Head of caudate nucleus (tissue), 42 donors: ENCODE results near the gene CHCHD1.
A peak's percentile ranks its signal among the peaks of the same experiment; 100 is the strongest.

ENCODE experiments used
- DNase-seq, 42 donors: peaks; one replicate each; pipeline versions ENCODE4 v3.0.0 to v3.0.0-alpha.2; 2020 to 2021; ENCODE audit warnings: mixed read lengths in 7 of 42
- intact Hi-C: fragments of 100-400 bp; cut with DNase I; formaldehyde crosslinking; loops from one replicate; pipeline ENCODE4 v1.15.0; 2022

Gene CHCHD1

DNA sequence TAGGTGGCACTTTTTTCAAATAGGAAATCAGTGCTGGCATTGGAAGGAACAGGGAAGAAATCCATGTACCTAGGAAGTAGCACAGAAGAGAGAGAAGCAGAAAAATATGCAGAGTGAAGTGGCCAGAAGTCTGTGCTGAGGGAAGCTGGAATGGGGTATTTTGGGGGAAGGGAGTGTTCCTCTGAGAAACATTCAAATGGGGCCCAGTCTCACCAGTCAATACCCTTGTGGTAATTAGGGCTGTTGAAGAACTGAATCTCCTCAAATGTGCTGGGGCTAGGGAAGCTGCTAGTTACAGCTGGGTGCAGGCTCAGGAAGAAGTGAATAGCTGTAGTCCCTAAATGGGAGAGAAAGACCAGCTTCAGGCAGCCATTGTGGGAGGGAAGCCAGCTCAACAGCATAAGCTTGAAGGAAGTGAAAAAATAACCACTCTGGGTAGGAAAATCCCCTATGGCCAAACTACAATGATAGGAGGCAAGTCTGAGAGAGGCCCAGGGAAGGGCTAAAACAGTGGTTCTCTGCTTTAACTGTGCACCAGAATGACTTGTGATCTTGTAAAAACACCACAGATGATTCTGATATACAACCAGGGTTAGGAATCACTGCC is 21.9 kb downstream of the CHCHD1 start:
- intact Hi-C loops, result no loop called here
- peak in 1 of 42 donors; percentile 1 for DNase-seq

DNA sequence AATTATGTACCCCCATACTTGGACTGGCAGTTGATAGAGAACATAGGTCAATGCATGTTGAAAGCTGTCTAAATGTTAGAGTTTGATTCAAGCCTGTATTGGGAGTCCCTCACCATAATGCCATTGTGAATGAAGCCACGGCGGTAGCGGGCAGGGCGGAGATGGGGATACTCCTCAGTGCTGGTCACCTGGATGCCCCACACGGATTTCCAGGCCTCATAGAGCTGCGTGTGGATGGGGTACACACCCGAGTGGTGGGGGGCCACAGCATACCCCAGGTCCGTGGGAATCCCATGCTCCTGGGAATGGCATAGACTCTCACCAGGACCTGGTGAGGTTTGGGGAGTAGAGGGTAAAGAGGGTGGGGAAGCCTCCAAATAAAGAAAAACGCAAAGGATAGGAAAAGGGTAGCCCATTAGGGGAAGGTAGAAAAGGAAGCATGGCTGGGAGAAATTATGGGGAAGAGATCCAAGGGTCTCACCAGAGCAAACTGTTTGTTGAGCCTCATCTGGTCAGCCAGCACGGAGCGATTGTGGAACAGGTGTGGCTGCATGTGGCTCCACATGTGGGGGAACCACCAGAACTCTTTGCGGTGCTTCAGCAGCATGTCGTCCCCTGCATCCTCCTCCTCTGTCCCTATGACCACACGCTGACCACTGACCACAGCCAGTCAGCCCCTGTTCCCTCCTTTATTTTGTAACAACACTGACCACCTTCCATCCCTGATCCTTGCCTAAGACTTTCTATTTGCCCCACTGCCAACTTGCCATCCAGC is 24.5 kb downstream of the CHCHD1 start:
- DNase-seq, result no peak
- intact Hi-C loops, result no loop called here

GRCh38 chr10:73807471-73807870 is 25.6 kb downstream of the CHCHD1 start:
- intact Hi-C loops, result no loop called here
- no peak for DNase-seq

GRCh38 chr10:73808021-73808815 is 26.4 kb downstream of the CHCHD1 start:
- intact Hi-C loops, result no loop called here
- no peak for DNase-seq

DNA sequence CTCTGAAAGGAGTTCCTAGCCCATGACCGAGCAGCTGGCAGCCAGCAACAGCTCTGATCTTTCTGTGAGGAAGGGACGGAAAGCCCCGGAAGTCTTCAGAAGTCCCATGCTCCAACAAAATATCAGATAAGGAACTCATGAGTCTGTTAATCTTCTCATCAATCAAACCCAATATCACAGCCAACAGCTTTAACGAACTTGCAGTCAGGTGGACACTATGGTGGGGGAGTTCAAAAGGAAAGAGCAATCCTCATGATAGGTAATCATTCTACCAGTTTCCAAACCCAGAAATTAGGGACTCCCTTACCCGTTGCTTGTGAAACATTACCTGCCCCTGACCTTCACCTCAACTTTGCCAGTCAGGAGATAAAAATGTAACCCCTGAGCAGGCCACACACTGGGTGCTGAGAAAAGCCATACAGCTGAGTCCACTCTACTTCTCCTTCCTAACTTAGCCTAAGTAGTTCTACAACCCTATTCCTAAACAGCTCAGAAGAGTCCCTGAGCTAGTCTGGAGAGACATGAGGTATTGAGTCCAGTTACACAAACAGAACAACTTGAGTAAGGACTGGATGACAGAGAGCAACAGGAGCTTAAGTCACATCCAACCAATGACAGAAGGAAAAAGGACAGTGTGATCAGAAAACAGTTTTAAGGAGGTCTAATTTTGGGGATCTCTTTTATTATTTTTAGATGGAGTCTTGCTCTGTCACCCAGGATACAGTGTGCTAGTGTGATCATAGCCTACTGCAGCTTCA is 27.4 kb downstream of the CHCHD1 start:
- DNase-seq, result no peak
- intact Hi-C loops, result no loop called here

- DNase-seq, result no peak
- intact Hi-C loops, result no loop called here
These were observed 28.5 kb downstream of the CHCHD1 start for GRCh38 chr10:73810358-73810734.

DNA sequence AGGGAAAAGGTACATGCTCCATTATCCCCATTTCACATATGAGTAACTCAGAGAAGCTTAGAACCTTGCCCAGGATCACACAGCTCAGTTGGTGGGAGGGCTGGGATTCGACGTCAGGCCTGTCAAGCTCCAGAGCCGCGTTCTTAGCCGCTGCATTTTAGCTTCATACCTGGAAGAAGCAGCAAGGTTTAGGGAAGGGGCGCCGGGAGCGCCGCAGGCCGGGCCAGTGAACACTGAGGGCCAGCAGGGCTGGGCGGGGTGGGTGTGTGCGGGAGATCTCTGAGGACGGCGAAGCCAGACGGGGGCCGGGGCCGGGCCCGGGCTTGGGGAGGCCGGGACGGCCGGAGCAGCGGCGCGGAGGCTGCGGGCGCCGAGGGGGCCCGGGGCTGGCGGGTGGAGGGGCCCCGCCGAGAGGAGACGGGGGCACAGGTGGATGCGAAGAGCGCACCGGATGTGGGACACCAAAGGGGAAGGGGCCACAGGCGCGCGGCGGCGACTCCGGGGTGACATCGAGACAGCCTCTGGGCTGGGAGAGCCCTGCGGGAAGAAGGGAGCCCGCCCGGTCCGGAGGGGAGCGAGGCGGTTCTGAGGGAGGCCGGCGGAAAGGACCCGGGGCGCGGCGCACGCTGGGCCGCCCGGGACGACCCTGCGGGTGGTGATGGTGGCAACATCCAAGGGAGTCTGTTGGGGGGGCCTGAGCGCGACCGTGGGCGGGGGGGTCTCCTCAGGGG is 29.1 kb downstream of the CHCHD1 start:
- peak in 21 of 42 donors; percentile 5 to 54 (median 23) for DNase-seq
- intact Hi-C loops, result loop anchor here (1.0 kb wide), 1 partner anchor 26 kb away; the partner anchor contains the start of gene ZSWIM8

GRCh38 chr10:73812657-73813056 is 30.8 kb downstream of the CHCHD1 start:
- intact Hi-C loops, result no loop called here
- no peak for DNase-seq

DNA sequence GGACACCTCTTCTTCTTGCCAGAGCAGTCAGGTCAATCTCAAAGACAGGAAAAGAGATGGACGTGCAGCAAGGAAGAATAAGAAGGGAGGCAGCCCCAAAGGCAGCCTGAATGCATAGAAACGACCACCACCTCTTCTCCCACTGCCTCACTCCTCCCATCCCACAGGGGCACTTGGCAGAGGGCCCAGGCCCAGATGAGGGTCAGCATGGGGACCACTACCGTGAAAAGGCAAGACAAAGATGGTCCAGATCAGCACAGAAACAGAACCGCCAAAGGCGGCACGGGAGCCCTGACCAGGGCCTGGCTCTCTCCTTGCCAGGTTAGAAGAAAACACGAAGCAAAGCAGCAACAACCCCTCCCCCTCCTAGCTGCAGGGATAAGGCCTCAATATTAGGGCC is 31.5 kb downstream of the CHCHD1 start:
- intact Hi-C loops, result no loop called here
- DNase-seq, result no peak

DNA sequence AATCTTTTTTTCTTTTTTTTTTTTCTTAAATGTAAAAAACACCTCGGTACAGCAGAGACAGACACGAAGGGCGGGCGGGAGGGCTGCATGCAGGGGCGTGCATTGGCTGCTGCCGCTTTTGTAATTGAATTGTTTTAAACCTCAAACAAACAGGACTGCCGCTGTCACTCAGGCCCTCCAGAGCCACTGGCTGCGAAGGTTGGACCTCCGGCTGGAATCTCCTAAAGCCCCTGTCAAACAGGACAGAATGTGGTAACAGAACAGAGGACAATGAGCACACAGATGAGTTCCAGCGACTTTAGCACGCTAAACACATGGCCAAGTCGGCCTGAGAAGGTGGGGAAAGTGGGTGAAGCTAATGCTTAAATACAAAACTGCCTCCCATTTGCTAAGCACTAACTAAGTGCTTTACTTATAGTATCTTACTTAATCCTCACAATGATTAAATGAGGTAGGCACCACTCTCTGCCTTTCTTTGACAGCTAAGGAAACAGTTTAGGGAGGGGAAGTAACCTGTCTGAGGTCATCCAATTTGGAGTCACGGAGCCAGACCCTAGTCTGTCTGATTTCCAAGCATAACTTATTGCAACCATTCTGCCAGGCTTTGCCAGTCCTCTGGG is 32.5 kb downstream of the CHCHD1 start:
- intact Hi-C loops, result no loop called here
- no peak for DNase-seq

- intact Hi-C loops, result no loop called here
- no peak for DNase-seq
These were observed 33.3 kb downstream of the CHCHD1 start for GRCh38 chr10:73814896-73815718.

DNA sequence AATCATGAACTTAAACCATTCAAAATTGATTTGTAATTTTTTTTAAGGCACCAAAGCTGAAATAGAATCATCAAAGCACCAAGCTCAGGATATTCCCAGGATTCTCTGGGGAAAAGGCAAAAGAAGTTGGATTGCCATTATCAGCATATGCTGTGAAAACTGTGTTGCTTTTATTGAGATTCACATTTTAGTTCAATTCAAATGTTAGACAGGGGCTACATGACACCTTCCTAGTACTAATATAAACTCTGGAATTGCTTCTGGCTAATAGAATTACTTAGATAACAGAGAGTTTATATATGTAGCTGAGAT is 33.8 kb downstream of the CHCHD1 start:
- intact Hi-C loops, result no loop called here
- no peak for DNase-seq

- intact Hi-C loops, result no loop called here
These were observed 35.3 kb downstream of the CHCHD1 start for GRCh38 chr10:73816917-73817729.

GRCh38 chr10:73817826-73818225 is 36.0 kb downstream of the CHCHD1 start:
- DNase-seq, result no peak
- intact Hi-C loops, result no loop called here

More at GRCh38 chr10:73816917-73817729, 35.3 kb downstream of the CHCHD1 start:
- DNase-seq, result no peak

GRCh38 chr10:73818402-73818801 is 36.6 kb downstream of the CHCHD1 start:
- no peak for DNase-seq
- intact Hi-C loops, result no loop called here

DNA sequence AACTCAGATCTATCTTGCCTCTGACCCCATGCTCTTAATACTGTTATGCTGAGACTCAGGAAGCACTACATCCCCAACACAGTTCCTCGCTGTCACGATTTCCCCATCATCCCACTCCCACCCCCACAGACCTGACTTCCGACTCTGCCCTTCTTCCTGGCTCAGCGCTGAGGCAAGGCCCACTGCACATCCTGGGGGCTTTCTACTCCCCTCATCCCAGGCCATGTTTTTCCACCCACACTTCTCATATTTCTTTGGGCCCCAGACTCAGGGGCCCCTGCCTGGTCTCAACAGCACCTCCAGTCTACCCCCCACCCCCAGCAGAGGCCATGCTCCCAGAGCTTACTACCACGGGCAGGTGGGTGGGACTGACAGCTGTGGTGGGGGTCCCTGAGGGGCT is 37.2 kb downstream of the CHCHD1 start:
- no peak for DNase-seq
- intact Hi-C loops, result no loop called here
